Tongue (tissue), 2 donors: Measurements from ENCODE around the gene PRCD. TPM values are rescaled to one million over a fixed set of nuclear protein-coding genes. Genes with fewer than 3 reads are reported as not detected.

ENCODE experiments used
- small RNA-seq: library from RNA; depleted of rRNA; stranded (forward); fragments of <200 nt; gene quantifications from one replicate; pipeline ENCODE3, GENCODE V24; 2014; ENCODE audit warnings: low replicate concordance
- total RNA-seq: library from RNA; depleted of rRNA; stranded (reverse); fragments of >200 nt; gene quantifications from one replicate; pipeline ENCODE4 v1.2.3, GENCODE V29; 2014

The PRCD gene
- total RNA-seq, 1 donor from 2014 or later, result 0.31 TPM

Small RNA genes lying within 50 kb of the gene (small RNA-seq; reads per million reads assigned to genes)
- gene SNORD1A (not detected), gene SNORD1B (206 reads per million, percentile 97 among the genes with 10 or more reads in this experiment)

Other genes starting within 250 kb of the PRCD start
- gene QRICH2, start 231.8 kb upstream of the PRCD start, total RNA-seq, result 2.1 TPM
- gene PRPSAP1, start 186.1 kb upstream of the PRCD start, total RNA-seq, result 55.8 TPM
- gene SPHK1, start 155.4 kb upstream of the PRCD start, total RNA-seq, result 6.5 TPM
- 18.1 TPM for gene UBE2O, start 86.9 kb upstream of the PRCD start, total RNA-seq
- gene AANAT, start 72.4 kb upstream of the PRCD start, total RNA-seq, result not detected
- gene RHBDF2, start 38.6 kb upstream of the PRCD start, total RNA-seq, result 8.7 TPM
- gene CYGB, start 2.3 kb upstream of the PRCD start, total RNA-seq, result 12.2 TPM
- gene ST6GALNAC2, start 45.8 kb downstream of the PRCD start, total RNA-seq, result 11.7 TPM
- gene ST6GALNAC1, start 103.7 kb downstream of the PRCD start, total RNA-seq, result 1.7 TPM
- gene MXRA7, start 170.9 kb downstream of the PRCD start, total RNA-seq, result 200 TPM
- gene JMJD6, start 186.6 kb downstream of the PRCD start, total RNA-seq, result 23.0 TPM
- 21.3 TPM for gene METTL23, start 186.8 kb downstream of the PRCD start, total RNA-seq
- 129 TPM for gene SRSF2, start 197.3 kb downstream of the PRCD start, total RNA-seq
- gene MFSD11, start 198.1 kb downstream of the PRCD start, total RNA-seq, result 60.1 TPM